Endothelial cell (in vitro differentiated cells): ENCODE measurements around the gene EBLN2. TPM values are rescaled to one million over a fixed set of nuclear protein-coding genes. Genes with fewer than 3 reads are reported as not detected.

Experiments used
- DNase-seq: peaks from one replicate; pipeline ENCODE4 v3.0.0; 2021; ENCODE audit warnings: low spot score
- H3K27ac Mint-ChIP-seq: one replicate; pipeline ENCODE4 v1.8.0; 2021; ENCODE audit warnings: mixed read lengths, inconsistent platforms; ENCODE audit not compliant: unreplicated experiment
- H3K27me3 Mint-ChIP-seq: one replicate; pipeline ENCODE4 v1.8.0; 2021; ENCODE audit warnings: mild to moderate bottlenecking, moderate library complexity, mixed read lengths, inconsistent platforms; ENCODE audit not compliant: unreplicated experiment
- H3K36me3 Mint-ChIP-seq: one replicate; pipeline ENCODE4 v1.8.0; 2021; ENCODE audit warnings: mild to moderate bottlenecking, low read depth, mixed read lengths, inconsistent platforms; ENCODE audit not compliant: unreplicated experiment
- H3K4me1 Mint-ChIP-seq: one replicate; pipeline ENCODE4 v1.8.0; 2021; ENCODE audit warnings: mild to moderate bottlenecking, mixed read lengths, inconsistent platforms; ENCODE audit not compliant: unreplicated experiment
- H3K4me3 Mint-ChIP-seq: one replicate; pipeline ENCODE4 v1.8.0; 2021; ENCODE audit warnings: mild to moderate bottlenecking, mixed read lengths, inconsistent platforms; ENCODE audit not compliant: unreplicated experiment
- H3K9me3 Mint-ChIP-seq: one replicate; pipeline ENCODE4 v1.8.0; 2021; ENCODE audit warnings: mixed read lengths, inconsistent platforms; ENCODE audit not compliant: unreplicated experiment
- CTCF ChIP-seq: fragments of 200-600 bp; sonication (generic); IDR thresholded peaks from one replicate; pipeline ENCODE4 v1.5.0; 2021; ENCODE audit warnings: antibody characterized with exemption; ENCODE audit not compliant: unreplicated experiment
- total RNA-seq: library from RNA; stranded (reverse); fragmentation: NEBNext Ultra II Directional; extraction: Animal tissue kit (Norgen Biotek cat#: 25700); gene quantifications from one replicate; pipeline ENCODE4 v1.2.1, GENCODE V29; 2021; ENCODE audit not compliant: unreplicated experiment

Gene EBLN2
- total RNA-seq, 1 donor from 2014 or later: 9.4 TPM

- peaks cover 6% of the 10 kb centered on the region for H3K36me3 Mint-ChIP-seq
- H3K27ac Mint-ChIP-seq: no peak overlapping the region
- no peaks in the 10 kb centered on the region for H3K27me3 Mint-ChIP-seq
Measured at GRCh38 chr3:73069775-73070444, 8.5 kb downstream of the EBLN2 start.

GRCh38 chr3:73070675-73071575 lies 9.5 kb downstream of the EBLN2 start:
- Mint-ChIP-seq H3K4me3 (no peak overlapping the region), H3K27ac (peak overlapping the region; percentile 17), H3K27me3 (no peaks in the 10 kb centered on the region), H3K9me3 (no peaks in the 10 kb centered on the region), H3K4me1 (no peaks in the 10 kb centered on the region), H3K36me3 (no peaks in the 10 kb centered on the region)
- DNase-seq: no peak
- no peak for TF ChIP-seq CTCF

More at GRCh38 chr3:73069775-73070444, 8.5 kb downstream of the EBLN2 start:
- no peaks in the 10 kb centered on the region for H3K9me3 Mint-ChIP-seq
- no peaks in the 10 kb centered on the region for H3K4me1 Mint-ChIP-seq
- TF ChIP-seq CTCF: no peak
- DNase-seq: no peak
- H3K4me3 Mint-ChIP-seq: no peak overlapping the region

GRCh38 chr3:73071952-73072351 lies 10.5 kb downstream of the EBLN2 start:
- no peaks in the 10 kb centered on the region for H3K36me3 Mint-ChIP-seq
- no peaks in the 10 kb centered on the region for H3K4me1 Mint-ChIP-seq
- no peaks in the 10 kb centered on the region for H3K9me3 Mint-ChIP-seq
- no peak for TF ChIP-seq CTCF
- no peak for DNase-seq
- no peak overlapping the region for H3K27ac Mint-ChIP-seq
- no peak overlapping the region for H3K4me3 Mint-ChIP-seq
- peaks cover 2% of the 10 kb centered on the region for H3K27me3 Mint-ChIP-seq

GRCh38 chr3:73072634-73073033 lies 11.2 kb downstream of the EBLN2 start:
- TF ChIP-seq CTCF: no peak
- no peaks in the 10 kb centered on the region for H3K4me1 Mint-ChIP-seq
- no peak for DNase-seq

More at GRCh38 chr3:73072634-73073033, 11.2 kb downstream of the EBLN2 start:
- Mint-ChIP-seq H3K4me3 (no peak overlapping the region), H3K9me3 (no peaks in the 10 kb centered on the region), H3K36me3 (no peaks in the 10 kb centered on the region), H3K27ac (no peak overlapping the region), H3K27me3 (peaks cover 2% of the 10 kb centered on the region)
